HL-60 (cell line): Measurements from ENCODE around the gene GAS6.
"Not testable (repeated sequence)": the region's sequence is repeated elsewhere in the genome, so short reads cannot be mapped to it uniquely, and the experiment has no call there.

Experiments
- CTCF ChIP-seq: IDR thresholded peaks from one replicate; pipeline ENCODE4 v1.5.1; 2011; ENCODE audit warnings: low read length, control low read depth, inconsistent platforms; ENCODE audit not compliant: insufficient read depth
- GABPA ChIP-seq: IDR thresholded peaks from 2 replicates; pipeline ENCODE4 v1.6.1; 2012; ENCODE audit warnings: low read depth
- POLR2AphosphoS5 ChIP-seq: IDR thresholded peaks from 2 replicates; pipeline ENCODE4 v1.6.1; 2012; ENCODE audit warnings: low read depth
- REST ChIP-seq: IDR thresholded peaks from 2 replicates; pipeline ENCODE4 v1.6.1; 2012; ENCODE audit warnings: low read depth; ENCODE audit not compliant: insufficient replicate concordance

GRCh38 chr13:113834006-113834405 is 29.9 kb downstream of the GAS6 start:
- TF ChIP-seq GABPA, CTCF, POLR2AphosphoS5, REST: not testable (repeated sequence)
